HG03196 (cell line): ENCODE data around the gene E2F7.
A peak's percentile ranks its signal among the peaks of the same experiment; 100 is the strongest.

Experiments
- ATAC-seq: cut with Tn5 transposase; IDR thresholded peaks from one replicate; pipeline ENCODE4 v1.9.1; 2021; ENCODE audit not compliant: unreplicated experiment

Gene E2F7

DNA sequence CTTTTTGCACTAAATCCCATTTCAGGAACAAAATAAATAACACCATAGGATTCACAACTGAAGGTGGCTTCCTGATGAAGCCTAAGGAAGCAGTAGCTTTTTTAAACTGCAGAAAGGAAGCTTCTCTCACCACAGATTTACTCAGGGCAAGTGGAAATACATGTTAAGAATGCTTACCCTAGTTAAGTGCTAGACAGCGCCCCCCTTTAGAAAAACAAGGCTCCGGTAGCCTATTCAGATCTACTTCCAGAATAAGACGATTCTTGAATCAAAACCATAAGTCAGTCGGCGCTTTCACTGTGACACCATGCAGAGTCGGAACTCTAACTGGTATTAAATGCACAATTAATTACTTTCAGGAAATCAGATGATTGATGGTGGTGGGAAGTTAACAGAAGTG, 41.9 kb downstream of the E2F7 start:
- no peak for ATAC-seq

- ATAC-seq = no peak
These were observed 45.4 kb downstream of the E2F7 start for GRCh38 chr12:77019920-77020319.

DNA sequence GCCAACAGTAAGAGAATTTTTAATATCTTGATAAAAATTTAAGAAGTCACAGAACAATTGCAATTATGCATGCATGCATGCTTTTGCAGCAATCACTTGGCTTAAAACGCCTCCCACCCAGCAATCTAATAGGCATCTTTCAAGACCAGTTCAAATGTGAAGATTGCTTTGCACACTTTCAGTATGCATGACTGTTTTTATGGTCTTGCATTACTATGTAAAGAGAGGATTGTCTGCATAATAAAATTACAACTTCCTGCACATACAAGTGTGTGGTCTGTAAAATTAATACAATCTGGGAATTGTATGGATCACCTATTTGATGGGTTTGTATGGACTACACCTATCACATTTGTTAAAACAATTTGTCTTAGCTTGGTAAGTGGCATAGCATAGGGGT, 48.8 kb downstream of the E2F7 start:
- no peak for ATAC-seq

DNA sequence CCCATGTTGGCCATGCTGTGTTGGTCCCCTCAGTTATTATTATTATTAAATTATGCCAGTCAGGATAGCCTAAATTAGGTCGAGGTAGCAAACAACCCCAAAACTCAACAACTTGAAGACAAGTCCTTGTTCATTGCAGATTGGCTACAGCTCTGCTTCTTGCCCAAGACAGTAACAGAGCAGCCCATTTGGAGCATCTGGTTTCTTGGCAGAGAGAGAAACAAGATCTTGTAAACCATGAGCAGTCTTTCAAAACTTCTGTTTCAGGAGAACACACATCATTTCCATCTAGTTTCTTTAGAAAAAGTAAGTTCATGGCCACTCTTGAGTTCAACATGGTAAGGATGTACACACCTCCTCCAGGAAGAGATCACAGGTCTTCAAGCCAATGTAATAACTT, 52.3 kb downstream of the E2F7 start:
- ATAC-seq = no peak

DNA sequence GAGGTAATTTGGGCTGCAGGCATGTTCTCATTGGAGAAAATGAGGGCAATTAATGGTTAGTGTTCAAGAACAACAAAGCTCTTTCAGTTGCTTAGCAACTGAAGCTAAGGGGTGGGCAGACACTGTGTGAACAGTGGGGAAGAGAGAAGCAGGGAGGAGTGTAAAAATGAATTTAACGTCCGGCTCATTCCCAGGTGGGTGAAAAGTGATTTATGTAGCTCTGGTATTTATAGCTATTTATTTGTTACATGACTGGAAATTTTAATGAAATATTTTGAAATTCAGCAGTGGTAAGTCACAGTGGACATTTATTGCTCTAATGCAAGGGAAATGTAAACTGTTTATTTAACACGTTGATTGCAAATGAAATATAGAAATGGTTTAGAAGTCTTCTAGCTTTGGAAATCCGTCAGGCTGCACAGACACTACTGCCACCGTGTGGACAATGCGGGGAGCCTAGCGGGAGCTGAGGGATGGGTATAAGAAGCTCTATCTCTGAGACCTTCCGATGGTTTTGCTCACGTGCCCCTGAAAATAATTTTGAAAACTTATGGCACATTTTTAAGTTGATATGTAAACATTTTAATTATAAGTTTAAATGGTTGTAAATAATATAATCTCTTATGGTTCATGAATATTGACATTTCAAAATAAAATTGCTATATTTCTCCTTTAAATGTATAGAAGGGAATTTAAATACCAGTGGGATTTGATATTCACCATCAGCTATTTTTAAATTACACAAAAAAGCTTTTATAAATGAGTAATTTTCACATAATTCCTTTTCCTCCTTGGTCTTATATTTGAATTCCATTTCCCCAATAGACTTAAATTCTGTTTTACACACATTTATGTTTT, 54.4 kb downstream of the E2F7 start:
- peak; percentile 94 for ATAC-seq

- ATAC-seq = no peak
These were observed 57.9 kb downstream of the E2F7 start for GRCh38 chr12:77007476-77007875.

DNA sequence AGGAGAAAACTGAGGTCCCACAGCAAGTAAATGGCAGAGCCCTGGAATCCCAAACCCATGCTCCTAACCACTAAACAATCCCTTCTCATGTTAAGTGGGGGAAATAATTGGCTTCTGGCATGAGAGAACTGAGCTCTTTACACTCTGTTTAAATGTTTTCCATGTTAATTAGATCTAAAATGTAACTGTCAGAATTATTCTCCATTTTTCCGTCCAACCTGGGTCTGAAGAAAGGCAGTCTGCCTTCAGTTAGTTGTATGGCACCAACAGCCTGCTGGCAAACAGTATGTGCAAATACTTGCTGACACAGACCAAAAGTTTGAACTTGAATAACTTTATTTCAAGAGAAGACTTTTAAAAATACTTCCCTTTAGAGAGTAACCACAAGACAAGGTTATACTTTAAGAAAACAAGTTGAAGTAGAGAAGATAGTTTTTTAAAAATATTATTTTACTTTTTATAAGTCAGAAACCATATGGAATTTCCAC, 59.7 kb downstream of the E2F7 start:
- ATAC-seq = no peak

GRCh38 chr12:77003914-77004313, 61.5 kb downstream of the E2F7 start:
- no peak for ATAC-seq

GRCh38 chr12:77003246-77003645, 62.1 kb downstream of the E2F7 start:
- no peak for ATAC-seq

- ATAC-seq = no peak
These were observed 63.0 kb downstream of the E2F7 start for GRCh38 chr12:77002382-77002781.

GRCh38 chr12:77001276-77001675, 64.1 kb downstream of the E2F7 start:
- ATAC-seq = no peak

GRCh38 chr12:76998908-76999556, 66.3 kb downstream of the E2F7 start:
- no peak for ATAC-seq

GRCh38 chr12:76998386-76998785, 67.0 kb downstream of the E2F7 start:
- ATAC-seq = no peak

- no peak for ATAC-seq
These were observed 68.2 kb downstream of the E2F7 start for GRCh38 chr12:76997011-76997780.

DNA sequence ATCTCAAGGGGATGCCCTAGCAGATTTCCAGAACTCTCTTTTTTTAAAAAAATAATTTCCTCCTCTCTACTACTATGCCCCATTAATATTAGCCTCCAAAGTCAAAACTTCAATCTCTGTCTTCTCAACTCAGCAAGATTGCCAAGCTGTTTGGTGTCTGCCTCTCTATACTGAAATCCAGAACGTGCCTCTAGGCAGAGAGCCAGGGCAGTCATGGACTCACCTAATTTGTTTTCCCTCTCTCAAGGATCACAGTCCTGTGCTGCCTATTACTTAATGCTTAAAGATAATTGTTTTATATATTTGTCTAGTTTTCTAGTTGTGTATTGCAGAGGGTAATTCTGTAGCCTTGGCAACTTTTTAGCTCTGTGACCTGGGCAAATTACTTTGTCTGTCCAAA, 74.7 kb downstream of the E2F7 start:
- ATAC-seq = no peak

DNA sequence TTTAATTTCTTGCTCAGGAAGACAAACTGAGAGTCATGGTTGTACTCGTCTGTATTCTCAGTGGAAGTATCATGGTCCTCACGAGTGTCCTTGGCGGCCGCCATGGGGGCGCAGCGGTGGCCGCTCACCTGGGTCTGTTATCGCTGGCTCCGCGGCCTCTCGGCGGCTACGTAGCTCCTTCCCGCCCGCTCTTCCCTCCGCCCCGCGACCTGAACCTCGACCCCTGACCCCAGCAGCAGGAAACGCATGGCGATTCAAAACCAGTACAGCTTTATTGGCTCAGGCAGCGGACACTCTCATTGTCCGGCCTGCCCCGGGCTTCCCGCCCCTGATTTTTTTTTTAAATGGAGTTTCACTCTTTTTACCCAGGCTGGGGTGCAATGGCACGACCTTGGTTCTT, 80.8 kb downstream of the E2F7 start:
- no peak for ATAC-seq

GRCh38 chr12:76983420-76983819, 81.9 kb downstream of the E2F7 start:
- ATAC-seq = no peak

DNA sequence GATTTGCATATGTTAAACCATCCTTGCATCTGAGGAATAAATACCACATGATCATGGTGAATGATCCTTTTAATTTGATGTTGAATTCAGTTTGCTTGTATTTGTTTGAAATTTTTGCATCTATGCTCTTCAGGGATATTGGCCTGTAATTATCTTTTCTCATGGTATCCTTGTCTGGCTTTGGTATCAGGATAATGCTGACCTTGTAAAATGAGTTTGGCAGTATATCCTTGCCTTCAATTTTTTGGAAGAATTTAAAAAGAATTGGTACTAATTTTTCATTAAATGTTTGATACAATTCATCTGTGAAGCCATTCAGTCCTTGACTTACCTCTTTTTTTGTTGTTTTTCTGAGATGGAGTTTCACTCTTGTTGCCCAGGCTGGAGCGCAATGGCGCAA, 85.2 kb downstream of the E2F7 start:
- ATAC-seq = no peak

DNA sequence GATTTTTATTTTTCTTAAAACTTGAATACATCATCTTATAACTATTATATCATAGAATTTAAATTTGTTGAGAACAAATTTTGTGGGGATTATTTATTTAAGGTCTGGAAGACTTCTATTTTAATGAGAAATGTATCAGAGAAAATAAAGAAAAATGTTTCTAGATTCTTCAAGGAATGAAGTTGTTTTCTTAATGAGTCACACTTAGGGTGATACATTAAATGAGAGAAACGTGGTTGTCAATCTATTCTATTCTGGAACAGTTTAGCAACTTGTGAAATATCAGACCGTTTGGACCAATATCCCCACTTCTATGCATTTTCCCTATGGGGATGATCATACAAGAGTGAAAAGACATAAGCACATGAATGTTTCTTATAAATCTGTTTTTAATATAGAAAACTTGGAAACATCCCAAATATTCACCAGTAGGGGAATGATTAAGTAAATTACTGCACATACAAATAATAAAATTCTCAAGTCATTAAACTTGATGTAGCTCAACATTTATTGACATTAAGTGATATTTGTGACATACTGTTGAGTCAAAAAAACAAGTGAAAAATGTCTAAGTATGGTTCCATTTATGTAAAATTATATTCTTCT, 88.5 kb downstream of the E2F7 start:
- no peak for ATAC-seq
